ENCODE results near the gene PRKCH. TPM values are rescaled to one million over a fixed set of nuclear protein-coding genes. Genes with fewer than 3 reads are reported as not detected.

The PRKCH gene
- total RNA-seq, 1 donor from 2014 or later, result 11.3 TPM

DNA sequence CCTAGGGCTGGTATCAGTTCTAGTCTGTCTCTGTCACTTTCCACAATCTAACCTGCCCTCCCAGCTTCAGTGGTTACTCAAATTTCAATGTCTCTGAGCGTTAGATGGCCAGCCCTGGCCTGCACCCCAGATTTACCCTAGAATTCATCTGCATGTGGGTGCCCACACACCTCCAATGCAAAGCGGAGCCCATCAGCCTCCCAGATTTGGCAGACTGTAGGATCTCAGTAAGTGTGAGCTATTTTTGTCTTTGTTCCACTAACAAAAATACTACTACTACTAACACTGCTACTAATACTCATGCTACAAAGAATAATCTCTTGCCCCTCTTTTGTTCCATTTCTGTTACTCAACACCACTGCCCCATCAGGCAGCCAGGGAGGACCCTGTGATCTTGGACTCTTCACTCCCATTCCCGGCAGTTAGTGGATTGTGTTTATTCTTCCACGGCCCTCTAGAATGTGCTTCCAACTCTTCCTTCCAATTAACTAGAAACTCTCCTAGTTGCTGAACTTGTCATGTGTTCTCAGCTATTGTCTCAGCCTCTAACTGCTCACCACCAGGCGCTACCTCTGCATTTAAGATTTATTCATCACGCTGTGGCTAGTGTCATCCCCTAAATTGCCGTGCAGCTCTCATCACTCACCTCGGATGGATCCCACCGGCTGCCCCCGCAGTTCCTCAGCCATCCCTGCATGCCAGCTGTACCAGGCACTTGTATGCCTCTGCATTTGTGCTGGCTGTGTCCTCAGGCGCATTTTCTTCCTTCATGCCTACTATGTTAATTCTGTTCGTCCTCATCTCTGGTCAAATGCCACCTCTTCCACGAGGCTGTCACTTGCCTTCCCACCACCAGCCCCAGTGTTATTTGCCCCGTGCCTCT, 223.3 kb downstream of the PRKCH start:
- no peak for DNase-seq (ENCODE audit: low spot score)

DNA sequence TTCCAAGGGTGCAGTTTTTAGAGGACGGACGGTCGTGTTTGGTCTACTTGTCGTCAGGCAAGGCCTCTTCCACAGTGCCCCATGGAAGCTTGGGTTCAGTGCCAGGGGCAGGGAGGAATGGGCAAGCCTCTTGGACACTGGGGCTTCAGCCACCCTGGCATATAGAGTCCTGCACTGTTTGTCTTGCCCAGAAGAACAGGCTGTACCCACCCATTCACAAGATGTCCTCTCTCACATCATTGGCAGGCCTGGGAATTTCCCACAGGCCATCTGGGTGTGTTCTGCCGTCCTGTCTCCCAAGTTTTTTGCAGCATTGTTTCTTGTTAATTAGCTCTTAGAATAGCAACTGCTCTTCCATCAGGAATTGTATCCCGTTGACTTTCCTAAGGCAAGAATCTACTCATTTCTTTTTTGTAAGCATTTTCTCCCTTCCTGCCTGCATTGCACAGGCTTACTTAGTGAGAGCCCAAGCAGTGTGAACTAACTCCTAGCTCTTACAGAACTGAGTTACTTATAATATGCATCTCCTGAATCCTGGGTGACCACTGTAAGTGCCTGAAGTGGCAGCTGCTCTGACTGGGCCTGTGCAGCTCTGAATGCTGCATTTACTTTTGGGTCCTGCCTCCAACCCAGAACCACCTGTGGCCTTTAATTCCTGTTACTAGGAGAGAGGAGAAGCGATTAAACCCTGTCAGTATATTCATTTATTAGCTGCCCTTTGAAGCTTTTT, 224.5 kb downstream of the PRKCH start:
- DNase-seq (ENCODE audit: low spot score), result no peak

DNA sequence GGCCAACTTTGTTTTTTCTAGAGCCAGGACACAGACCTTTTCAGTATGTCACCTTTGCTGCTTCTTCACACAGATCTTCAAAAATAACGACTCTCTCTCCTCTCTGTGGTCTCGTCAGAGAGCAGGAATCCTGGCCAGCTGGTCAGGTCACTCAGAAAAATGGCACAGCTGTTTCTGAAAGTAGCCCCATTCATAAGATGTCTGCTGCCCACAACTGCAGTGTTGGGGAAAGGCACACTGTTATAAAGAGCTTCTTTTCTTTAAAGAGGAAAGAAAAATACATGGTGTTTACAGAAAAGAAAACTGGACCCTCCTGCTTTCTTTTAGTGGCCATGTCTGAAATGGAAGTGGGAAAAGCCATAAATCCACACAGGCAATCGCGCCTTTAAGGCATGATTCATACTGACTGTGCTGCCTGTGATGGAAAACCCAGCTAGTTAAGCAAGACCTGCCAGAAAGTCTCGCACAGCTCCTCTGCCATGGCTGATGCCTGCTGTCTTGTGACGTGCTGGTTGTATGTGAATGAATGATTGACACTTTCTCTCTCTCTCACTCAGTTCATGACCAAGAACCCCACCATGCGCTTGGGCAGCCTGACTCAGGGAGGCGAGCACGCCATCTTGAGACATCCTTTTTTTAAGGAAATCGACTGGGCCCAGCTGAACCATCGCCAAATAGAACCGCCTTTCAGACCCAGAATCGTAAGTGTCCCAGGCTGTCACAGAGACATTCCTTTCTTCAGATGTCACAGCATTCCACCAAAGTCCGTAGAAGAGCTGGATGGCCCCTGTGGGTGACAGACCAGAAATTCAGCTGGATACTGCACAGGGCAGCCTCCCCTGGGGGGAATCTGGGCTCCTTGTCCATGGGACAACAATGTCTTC, 226.0 kb downstream of the PRKCH start:
- DNase-seq (ENCODE audit: low spot score), result no peak

DNA sequence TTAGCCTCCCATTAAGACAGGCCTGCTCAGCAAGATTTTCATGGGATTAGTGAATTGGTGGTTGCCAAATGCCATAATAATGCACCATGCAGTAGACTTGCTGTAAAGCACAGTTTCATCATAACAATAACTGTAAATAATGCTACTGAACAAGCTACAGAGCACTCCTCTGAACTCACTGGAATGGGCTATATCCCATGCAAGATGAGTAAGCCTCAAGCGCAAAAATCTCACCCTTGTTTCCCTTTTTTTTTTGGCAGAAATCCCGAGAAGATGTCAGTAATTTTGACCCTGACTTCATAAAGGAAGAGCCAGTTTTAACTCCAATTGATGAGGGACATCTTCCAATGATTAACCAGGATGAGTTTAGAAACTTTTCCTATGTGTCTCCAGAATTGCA, 228.0 kb downstream of the PRKCH start:
- no peak for DNase-seq (ENCODE audit: low spot score)

DNA sequence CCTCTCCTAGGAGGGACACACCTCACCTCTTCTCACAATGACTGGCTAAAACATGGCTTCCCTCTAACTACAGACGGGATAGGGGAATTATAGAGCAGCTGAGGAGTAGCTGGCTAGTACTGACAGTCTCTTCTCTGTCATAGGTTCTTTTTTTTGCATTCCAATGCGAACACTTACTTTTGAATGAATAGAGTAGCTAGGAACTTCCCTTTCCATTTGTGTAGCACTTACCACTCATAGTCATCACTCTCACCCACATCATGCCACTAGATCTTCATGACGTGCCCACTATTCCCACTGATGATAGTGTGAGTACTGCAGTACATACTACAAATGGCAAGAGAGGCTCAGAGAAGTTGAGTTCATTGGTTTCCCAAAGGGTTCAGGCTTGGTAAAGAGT, 230.0 kb downstream of the PRKCH start:
- no peak for DNase-seq (ENCODE audit: low spot score)

DNA sequence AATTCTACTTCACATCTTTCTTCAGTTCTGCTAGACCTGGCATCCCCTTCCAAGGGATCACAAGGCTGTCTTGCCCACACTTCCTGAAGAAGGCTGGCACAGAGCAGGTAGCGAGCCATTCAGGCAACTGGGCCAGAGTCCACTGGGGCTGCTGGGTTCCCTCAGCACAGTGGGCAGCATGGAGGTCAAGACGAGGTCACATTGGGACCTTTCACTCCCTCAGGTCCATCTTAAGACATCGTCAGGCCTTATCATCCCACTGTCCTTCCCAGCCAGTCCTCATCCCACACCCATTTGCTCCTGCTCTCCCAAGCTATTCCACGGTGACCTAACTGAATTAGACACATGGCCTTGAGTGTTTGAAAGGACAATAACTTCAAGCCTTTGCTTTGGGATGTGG, 230.9 kb downstream of the PRKCH start:
- no peak for DNase-seq (ENCODE audit: low spot score)

DNA sequence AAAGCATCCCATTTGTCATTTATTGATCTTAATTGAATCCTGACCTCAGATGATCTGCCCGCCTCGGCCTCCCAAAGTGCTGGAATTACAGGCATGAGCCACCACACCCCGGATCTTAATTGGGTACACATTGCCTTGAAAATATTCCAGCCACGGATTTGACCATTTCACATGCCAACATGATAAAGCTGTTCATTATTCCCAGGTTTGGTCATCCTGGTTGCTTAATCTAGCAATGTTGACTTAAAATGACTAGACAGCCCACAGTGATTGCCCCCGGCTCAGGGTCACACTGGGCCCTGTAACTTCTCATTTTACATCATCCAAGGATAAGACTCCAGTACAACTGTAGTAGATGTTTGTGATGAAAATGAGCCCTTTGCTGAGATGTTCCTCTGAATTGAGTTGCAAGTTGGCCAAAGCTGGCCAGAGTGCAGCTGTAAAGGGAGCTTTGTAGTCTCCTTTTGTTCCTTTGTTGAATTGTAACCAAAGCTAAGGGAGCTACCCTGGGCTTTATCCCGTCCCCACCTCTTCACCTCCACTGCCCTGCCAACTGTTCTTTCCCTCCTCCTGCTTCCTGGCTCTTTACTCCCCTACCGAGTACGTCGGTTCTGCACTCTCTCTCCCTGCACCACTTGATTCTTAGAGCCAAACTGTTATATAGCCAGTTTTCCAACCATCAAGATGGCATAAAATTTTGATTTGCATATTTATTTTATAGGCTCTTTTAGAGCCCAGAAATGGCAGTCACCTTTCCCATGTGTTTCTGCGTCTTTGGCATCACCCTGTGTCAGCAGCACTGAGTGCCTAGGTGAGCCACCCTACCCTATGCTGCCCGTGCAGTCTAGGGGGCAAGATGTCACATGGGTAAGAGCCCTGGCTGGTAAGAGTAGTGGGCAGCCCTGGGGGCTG, 232.6 kb downstream of the PRKCH start:
- no peak for DNase-seq (ENCODE audit: low spot score)

DNA sequence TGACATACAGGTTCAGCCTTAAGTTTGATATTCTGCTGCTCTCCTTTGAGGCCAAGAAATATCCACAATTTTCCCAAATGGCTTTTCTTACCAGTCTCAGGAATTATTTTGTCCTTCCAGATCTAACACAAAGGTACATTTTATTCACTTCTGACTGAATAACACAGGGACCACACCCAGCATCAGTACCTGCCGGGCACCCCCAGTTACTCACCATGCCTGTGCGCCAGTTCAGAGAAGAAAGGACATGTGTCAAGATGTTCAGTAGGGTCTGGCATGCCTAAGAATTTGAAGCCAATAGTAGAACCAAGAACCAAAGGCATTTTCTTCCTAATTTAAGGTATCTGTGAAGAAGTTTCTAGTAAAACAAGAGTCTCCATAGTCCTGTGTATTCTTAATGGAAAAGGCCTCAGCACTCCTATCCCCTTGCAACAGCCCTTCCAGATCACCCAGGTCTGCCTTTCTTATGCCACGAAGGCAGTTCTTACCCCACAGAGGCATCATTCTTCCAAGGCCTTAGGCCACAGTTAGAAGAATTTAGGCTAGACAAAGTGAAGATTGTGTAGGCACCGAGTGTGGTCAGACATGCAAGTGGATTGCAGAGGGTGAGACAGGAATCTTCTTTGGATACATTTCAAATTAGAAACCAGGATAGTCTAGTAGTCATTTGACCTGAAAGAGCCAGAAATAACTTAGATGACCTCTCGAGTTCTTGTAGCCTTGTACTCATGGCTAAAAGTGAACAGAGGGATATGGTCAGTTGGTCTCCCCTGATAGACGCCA, 233.9 kb downstream of the PRKCH start:
- no peak for DNase-seq (ENCODE audit: low spot score)

DNA sequence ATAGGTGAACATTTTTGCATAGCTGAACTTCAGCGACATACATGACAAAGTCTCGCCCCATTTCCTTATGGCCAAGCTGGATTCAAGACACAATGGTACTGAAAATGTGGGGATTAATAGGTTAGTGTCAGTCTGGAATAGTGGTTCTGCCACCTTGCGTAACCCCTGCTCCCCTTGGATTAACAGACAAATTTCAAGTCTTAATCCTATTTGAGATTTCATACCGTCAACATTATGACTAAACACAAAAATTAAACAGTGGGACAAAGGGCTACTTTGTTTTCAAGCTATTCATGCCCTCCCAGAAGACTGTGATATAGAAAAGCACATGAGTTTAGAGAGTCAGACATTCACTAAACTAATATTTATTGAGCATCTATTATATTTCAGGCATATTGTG, 235.1 kb downstream of the PRKCH start:
- no peak for DNase-seq (ENCODE audit: low spot score)

DNA sequence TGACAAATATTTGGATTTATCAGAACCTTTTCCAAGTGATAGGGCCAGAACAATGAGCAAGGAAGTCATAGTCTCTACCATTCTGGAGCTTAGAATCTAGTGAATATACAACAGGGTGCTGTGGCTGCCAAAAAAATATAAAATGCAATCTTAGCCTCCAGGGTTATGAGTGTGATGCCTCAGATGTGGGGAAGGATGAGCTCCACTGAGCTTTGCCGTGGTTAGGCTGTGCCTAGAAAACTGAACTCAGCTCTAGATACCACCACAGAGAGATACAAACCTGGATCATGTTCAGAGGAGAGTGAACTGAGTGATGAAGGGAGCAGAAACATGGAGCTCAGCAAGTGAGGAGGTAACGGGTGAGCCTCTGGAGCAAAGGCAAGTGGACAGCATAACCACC, 235.9 kb downstream of the PRKCH start:
- no peak for DNase-seq (ENCODE audit: low spot score)

DNA sequence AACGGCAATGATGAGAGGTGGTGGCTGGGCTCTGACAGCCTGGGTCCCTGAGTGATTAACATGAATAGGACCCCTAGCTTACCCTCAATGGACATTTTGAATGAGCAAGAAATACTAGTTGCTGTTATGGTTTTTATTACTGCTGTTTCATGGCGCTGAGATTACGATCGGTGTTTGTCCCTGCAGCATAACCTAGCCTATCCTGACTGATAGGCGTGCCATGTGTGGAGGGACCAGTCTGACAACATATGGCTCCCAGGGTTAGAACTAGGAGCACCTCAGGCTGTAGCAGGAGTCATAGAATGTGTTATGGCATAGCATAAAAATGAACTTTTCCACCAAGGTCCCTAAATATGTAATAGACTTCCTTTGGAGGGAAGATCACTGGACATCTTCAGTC, 236.5 kb downstream of the PRKCH start:
- DNase-seq (ENCODE audit: low spot score), result no peak

DNA sequence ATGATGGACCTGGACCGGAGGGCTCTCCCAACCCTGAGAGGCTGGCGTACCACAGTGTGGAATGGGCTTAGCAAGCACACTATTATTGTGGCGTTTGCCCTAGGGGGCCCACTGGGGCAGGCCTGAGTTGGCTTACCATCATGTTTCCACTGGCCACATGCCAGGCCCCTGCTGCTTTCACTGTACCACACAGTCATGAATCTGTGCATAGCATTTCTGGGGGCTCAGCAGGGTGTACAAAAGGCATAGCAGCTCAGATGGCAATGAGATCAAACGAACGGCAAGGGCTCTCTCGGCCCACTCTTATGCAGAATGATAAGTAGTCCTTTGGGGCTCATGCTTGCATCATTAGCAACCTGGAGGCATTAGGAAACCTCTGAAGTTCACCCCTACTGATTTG, 236.9 kb downstream of the PRKCH start:
- no peak for DNase-seq (ENCODE audit: low spot score)

DNA sequence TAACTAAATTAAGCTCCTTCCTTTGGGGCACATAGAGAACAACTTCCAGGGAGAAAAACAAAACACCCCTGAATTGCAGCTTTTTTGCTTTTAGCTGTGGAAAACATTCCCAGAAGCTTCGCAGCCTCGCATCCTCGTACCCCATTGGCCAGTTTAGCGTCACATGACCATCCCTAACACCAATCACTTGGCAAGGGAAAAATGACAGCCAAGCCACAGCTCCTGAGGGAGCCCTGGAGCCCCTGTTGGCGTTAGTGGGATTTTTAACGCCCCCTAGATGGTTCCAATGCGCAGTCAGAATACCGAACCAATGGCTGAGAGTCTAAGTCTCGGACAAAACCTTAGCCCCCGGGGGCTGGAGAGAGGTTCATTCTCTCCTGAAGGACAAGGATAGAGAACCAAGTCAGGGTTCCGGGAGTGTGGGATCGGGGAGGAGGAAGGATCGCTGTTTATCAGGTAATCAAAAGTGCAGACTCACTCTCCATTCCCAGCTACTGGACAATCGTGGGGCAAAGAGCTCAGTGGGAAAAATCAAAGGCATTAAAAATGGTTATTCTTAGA, 238.3 kb downstream of the PRKCH start:
- DNase-seq (ENCODE audit: low spot score), result no peak

DNA sequence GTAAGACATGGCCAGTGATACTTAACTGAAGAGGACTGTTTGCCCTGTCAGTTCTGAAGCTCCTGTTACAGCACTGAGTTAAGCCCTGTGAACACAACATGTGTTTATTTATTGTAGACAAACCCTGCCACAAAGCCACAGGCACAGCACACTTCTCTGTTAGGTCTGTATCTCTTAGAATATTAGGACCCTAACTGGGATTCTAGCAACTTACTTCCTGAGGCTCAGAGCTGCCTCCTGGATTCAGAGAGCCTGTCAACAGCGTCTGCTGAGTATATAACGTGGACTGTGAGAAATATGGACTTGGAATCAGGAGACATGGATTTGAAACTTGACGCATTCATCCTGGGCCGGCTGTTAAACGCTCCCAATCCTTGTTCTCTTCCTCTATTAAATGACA, 238.9 kb downstream of the PRKCH start:
- DNase-seq (ENCODE audit: low spot score), result peak; percentile 71

DNA sequence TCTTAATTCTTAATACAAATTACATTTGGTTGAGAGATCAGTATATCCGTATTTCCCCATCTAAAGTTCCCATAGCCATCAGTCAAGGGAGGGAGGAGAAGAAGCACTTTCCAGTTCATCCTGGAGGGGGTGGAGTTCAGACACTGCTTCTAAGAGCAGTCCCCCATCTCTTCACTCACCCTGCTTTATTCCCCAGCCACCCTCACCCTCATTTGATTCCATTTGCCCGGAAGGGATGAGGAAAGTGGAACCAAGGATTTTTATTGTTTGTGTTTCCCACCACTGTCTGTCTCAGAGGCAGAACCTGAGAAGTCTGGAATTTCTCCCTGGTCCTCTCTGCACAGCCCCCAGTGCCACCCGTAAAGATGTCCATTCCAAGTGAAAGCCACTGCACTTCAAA, 239.7 kb downstream of the PRKCH start:
- no peak for DNase-seq (ENCODE audit: low spot score)

DNA sequence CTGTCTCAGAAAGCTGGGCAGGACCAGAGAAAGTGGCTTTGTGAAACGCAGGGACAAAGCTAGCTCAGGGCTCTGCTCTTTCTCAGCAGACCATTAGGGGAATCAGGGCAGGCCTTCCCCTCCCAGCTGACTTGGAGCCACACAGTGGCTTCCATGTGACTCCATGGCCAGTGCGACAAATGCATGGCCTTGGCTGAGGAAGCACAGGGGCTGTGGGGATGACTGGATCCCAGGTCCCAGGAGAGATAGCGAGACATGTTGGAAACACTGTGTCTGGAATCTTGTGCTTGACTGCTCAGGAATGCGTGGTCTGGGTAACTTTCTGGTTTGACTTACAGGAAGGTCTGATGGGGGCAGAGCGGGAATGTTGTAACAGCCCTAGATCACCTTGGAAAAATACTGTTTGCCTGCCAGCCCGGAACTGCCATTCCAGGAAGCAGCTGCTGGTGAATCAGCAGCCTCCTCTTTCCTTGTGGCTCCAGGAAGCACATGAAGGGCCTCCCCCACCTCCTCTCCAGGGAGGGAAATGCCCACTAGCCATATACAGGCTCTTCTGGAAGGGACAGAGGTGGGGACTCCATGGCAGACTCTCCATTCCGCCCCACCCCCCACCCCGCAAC, 240.4 kb downstream of the PRKCH start:
- peak; percentile 76 for DNase-seq (ENCODE audit: low spot score)

DNA sequence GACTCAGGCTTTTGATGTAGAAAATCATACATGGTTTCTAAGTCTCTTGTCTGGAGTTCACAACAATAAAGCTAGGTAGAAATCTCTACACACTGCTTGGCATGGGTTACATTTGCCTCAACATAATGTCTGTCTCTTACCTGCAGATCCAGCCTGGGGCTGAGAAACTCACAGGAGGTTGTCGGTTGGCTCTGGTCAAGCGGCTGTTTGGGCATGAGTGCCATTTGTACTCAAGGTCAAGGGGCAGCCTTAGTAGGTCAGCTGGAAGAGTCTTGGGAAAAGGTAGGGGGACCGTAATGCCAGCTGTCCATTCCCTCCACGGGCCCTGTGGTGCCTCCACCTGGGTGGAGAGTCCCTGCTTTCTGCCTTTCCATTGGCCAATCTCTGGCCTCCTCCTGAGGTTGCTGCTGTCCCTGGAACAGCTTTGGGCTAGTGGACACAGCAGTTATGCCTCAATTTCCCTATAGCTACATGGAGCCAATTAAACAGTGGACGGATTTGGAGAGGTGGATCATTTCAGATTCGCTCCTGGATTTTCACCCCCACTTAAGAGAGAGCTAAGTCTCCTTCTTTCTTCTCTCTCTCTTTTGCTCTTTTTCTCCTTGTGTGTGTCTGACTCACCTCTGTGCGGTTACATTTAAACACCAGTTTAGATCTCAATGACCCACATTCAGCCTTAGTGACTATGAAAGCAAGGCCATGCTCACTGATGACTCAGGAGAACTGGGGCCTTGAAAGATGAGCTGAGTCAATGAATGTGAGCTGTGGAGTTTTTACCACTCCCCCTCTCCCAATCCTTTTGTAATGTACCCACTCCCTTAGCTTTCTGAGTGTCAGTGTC, 241.2 kb downstream of the PRKCH start:
- peak; percentile 84 for DNase-seq (ENCODE audit: low spot score)

DNA sequence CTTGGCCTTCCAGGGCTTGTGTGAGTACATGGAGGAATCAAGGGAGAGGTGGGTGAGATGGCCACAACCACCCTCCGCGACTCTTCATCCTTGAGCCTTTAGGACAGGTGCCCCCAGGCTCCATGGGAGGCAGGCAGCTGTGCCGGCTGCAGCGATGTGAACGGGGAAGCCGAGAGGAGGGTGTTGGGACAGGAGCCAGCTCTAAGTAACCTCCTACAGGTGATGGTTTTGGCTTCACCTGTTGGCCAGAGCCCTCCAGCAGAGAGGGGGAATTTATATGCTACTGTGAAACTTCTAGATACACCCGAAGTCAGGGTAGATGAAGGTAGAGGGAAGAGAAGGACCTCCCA, 241.8 kb downstream of the PRKCH start:
- DNase-seq (ENCODE audit: low spot score), result no peak

Measured in umbilical cord (tissue), 2 donors.